HG02763 (cell line): ENCODE results near the gene ATP2A1.
"Not testable (repeated sequence)": the region's sequence is repeated elsewhere in the genome, so short reads cannot be mapped to it uniquely, and the experiment has no call there.

Source experiments
- ATAC-seq: cut with Tn5 transposase; IDR thresholded peaks from one replicate; pipeline ENCODE4 v1.9.1; 2021; ENCODE audit warnings: mild to moderate bottlenecking, moderate library complexity; ENCODE audit not compliant: unreplicated experiment

Gene ATP2A1

DNA sequence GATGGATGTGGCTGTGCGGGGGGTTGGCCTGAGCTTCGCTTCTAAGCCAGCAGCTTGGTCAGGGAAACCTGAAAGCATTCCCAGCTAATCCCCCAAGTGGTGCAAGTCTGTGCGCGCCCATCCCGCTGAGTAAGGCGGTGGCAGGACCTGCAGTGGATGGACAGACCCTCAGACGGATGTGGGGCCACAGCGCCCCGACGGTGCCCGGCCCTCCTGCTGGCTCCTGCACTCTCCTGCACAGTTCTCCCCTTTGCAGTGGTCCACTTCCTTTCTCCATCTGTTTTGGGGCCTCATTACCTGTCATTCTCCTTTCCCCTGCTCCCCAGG is 2.3 kb downstream of the ATP2A1 start:
- ATAC-seq, result no peak

DNA sequence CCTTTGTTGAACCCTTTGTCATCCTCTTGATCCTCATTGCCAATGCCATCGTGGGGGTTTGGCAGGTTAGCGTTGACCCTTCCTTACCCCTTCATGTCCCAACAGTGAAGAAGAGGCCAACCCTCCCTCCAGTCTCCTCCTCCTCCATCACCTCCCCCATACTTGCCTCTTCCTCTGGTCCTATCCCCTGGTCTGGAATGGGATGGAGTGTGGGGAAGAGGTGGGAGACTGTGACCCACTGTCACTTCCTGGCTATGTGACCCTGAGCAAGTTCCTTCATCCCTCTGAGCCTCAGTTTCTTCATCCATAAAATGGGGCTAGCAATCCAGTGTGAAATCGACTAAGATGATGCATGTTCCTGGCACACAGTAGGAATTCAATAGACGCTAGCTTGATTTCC is 2.7 kb downstream of the ATP2A1 start:
- ATAC-seq, result no peak

DNA sequence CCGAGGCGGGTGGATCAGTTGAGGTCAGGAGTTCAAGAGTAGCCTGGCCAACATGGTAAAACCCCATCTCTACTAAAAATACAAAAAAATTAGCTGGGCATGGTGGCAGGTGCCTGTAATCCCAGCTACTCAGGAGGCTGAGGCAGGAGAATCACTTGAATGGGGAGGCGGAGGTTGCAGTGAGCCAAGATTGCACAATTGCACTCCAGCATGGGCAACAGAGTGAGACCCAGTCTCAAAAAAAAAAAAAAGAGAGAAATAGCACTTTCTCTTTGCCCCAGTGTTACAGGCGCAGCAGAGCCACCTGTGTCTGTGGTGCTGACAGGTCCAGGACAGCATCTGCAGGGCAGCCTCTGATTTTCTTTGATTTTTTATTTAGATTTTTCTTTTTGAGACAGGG is 3.3 kb downstream of the ATP2A1 start:
- ATAC-seq, result not testable (repeated sequence)

DNA sequence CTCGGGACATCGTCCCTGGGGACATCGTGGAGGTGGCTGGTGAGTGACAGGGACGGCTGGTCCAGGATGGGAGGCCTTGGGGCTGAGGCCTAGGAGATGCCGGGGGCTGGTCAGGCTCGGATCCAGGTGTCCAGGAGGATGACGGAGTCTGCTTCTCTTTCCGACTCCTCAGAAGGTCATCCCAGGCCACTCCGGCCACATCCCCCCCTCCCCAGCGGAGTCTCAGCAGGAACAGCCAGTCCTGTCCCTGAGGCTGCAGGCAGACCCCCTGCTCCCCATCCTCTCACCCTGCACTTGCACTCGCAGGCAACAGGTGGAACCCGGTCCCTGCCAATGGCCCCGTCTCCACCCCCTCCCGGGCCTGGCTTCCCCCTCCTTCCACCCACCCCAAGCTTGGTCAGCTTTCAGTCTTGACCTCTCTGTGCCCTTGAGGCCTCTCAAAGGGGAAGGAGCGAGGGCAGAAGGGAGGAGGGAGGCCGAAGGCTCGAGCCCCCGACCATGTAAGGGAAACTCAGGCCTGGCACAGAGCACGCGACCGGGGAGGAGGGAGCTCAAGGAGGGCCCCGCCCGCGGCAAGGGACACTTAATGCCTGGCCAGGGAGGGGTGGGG is 4.4 kb downstream of the ATP2A1 start:
- ATAC-seq, result no peak

DNA sequence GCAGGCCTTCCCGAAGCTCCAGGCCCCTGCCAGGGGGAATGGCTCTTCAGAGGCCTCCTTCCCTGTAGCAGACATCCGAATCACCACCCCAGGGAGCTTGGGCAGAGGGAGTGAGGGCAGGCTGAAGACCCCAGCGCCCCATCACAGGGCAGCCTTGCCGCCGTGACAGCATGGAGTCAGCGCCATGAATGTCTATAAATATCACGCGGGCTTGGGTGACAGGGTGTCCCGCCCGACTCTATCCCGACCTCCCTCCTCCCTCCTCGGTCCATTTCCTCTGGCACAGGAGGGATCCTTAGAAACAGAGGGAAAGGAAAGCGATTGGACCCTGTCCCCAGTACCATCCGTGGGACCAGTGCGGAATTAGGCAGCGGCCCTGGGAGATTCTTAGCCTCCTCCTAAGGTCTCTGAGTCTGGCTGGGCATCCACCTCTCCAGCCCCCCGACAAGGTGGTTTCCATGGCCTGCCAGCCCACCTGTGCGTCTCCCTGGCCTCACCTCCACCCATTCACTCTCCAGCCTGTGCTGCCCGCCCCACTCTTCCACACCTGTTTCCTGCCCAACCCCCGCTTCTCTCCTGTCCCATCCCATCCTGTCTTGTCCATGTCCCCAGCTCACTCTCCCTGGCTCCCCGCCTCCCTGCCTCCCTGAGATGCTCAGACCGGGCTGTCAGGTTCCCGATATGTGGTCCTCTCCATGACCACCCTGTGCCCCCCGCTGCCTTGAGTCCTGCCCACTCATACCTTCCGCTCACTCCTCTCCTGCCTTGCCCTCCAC is 5.1 kb downstream of the ATP2A1 start:
- ATAC-seq, result no peak

DNA sequence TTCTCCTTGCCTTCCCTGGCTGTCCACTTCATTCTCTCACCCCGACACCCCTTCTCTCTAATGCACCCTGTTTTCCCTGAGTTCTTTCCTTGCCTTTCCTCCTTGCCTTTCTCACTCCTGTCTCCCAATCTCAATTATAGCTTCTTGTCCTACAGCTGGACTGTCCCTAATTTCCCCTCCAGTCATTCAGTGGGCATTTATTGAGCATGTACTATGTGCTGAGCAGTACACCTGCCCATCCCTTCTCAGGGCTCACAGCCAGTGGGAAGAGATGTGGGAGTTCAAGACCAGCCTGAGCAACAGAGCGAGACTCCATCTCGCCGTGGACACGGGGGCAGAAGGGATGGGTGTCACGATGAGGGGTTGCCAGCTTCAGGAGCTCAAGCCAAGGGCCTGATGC is 5.8 kb downstream of the ATP2A1 start:
- no peak for ATAC-seq

DNA sequence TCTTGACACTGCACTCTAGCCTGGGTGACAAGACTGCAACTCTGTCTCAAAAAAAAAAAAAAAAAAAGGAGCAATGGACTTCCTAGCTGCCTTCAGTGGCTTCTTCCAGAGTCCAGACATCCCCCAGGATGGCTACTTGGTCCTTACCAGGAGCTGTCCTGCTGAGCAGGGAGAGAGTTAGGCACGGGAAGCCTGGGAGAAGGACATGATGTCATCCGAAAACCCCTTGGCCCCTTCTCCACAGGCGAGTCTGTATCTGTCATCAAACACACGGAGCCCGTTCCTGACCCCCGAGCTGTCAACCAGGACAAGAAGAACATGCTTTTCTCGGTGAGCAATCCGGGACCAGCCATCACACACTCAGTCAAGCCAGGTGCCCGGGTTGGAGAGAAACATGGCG is 8.7 kb downstream of the ATP2A1 start:
- no peak for ATAC-seq

DNA sequence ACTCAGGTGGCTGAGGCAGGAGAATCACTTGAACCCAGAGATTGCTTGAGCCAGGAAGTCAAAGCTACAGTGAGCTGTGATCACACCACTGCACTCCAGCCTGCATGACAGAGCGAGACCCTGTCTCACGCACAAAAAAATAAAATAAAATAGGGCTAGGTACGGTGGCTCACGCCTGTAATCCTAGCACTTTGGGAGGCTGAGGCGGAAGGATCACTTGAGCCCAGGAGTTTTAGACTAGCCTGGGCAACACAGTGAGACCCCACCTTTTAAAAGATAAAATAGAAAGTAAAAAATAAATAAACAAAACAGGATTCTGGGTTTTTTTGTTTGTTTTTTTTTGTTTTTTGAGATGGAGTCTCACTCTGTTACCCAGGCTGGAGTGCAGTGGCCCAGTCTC is 12.1 kb downstream of the ATP2A1 start:
- ATAC-seq, result not testable (repeated sequence)

DNA sequence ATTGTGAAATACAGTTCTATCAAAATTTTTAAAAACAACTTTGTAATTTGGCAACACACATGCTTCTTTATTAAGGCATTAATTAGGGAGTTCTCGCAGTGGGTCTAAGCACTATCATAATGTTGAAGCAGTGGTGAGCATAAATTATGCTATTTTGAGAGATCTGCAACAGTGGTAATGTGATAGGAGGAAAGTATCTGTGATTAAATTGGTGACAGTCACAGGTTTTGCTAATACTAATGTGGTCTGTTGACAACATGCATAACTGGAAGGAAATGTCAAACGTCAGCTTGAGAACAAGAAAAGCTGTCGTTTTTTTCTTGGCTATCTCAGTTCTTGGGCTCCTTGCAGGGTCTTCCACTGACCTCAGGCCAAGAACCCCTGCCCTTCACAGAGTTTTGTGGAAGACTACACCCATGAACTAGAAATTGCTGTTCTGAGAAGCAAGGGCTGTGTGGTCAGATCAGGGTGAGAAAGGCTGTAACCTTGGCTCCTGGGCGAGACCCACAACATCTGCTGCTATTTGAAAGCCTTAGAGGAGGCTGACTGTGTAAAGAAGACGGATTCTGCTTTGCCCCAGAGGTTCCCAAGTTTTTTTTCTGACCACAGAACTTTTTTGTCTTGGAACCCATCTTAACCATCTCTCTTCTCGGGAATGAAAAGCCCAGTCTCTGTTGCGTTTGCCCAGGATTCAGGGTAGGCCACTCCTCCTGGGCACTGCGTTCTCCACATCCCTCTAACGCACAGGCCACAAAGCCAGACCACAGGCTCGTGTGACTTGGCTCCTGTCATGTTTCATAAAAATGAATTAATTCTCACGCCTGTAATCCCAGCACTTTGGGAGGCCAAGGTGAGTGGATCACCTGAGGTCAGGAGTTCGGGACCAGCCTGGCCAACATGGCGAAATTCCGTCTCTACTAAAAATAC is 13.9 kb downstream of the ATP2A1 start:
- no peak for ATAC-seq

DNA sequence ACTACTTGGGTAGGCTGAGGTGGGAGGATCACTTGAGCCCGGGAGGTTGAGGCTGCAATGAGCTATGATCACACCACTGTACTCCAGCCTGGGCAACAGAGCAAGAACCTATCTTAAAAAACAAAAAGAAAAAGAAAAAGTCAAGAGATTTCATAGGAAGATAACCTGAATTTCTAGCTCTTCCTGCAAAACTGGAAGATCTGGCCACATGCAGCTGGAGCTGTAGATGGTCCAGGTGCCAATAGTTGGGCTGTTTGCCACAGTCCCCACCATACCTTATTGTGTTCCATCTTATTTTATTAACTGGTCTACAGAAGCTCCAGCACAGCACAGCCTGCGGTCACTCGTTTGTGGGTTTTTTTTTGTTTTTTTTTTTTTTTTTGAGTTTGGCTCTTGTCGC is 15.0 kb downstream of the ATP2A1 start:
- ATAC-seq, result no peak

DNA sequence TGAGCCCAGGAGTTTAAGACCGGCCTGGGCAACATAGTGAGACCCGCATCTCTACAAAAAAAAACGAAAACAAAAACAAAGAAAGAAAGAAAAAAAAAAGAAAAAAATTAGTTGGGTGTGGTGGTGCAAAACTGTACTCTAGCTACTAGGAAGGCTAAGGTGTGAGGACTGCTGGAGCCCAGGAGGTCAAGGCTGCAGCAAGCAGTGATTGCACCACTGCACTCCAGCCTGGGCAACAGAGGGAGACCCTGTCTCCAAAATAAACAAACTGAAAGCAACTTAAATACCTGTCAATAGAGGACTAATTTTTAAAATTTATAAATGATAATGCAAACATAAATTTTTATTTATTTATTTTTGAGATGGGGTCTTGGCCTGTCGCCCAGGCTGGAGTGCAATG is 17.3 kb downstream of the ATP2A1 start:
- ATAC-seq, result no peak

DNA sequence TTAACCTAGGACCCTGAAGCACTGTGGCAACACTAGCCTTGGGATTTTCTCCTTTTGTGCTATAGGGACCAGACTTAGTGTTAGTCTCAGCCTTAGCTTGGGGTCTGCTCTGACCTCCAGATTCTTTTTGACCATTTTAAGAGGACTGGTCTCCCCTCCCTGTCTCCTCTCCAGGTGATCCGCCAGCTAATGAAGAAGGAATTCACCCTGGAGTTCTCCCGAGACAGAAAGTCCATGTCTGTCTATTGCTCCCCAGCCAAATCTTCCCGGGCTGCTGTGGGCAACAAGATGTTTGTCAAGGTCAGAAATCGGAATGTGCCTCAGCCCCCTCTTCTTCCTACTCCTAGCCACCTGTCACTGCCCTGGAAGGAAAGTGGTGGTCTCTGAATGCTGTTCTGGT is 19.5 kb downstream of the ATP2A1 start:
- ATAC-seq, result no peak

DNA sequence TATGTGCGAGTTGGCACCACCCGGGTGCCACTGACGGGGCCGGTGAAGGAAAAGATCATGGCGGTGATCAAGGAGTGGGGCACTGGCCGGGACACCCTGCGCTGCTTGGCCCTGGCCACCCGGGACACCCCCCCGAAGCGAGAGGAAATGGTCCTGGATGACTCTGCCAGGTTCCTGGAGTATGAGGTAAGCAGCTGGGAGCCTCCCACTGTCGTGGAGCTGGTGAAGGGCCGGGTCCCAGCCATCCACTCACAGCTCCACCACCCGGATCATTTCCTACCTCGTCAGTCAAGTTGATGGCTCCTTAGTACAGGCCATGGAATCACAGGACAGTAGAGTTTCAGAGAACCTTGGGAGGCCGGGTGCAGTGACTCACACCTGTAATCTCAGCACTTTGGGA is 20.0 kb downstream of the ATP2A1 start:
- no peak for ATAC-seq

DNA sequence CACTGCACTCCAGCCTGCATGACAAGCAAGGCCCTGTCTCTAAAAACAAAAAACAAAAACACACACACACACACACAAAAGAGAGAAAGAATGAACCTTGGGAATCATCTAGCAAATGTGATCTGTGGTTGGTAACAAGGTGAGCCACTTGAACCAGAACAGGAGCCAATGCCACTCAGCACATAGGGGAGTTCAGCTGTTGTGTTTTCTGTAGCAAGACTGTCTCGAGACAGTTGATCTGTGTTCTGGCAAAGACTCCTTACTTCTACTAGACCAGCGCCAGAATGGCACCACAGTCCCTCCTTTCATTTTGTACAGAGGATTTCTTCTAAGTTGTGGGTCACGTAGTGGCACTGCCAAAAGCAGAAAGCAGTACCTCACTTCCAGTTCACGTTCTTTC is 20.7 kb downstream of the ATP2A1 start:
- no peak for ATAC-seq

DNA sequence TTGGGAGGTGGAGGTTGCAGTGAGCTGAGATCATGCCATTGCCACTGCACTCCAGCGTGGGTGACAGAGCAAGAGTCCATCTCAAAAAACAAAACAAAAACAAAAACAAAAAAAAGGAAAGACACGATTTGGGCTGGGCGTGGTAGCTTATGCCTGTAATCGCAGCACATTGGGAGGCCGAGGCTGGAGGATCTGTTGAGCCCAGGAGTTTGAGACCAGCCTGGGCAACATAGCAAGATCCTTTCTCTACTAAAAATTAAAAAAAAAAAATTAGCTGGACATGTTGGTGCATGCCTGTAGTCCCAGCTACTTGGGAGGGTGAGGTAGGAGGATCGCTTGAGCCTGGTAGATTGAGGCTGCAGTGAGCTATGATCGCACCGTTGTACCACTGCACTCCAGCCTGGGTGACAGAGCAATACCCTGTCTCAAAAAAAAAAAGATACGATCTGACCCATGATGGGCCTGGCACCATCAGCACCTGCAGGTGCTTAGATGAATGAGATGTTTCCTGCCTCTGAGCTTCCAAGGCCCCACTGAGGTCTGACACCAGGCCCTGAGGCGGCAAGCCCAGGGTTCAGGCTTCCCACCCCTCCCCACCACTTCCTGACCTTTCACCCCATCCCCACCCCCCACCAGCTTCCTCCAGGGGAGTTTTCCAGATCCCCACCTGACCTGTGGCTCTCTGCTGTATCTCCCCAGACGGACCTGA is 21.7 kb downstream of the ATP2A1 start:
- ATAC-seq, result no peak

DNA sequence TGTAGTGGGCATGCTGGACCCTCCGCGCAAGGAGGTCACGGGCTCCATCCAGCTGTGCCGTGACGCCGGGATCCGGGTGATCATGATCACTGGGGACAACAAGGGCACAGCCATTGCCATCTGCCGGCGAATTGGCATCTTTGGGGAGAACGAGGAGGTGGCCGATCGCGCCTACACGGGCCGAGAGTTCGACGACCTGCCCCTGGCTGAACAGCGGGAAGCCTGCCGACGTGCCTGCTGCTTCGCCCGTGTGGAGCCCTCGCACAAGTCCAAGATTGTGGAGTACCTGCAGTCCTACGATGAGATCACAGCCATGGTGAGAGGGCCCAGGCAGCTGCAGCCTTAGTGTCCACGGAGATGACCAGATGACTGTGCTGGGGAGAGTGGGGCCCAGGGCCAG is 22.3 kb downstream of the ATP2A1 start:
- ATAC-seq, result no peak

DNA sequence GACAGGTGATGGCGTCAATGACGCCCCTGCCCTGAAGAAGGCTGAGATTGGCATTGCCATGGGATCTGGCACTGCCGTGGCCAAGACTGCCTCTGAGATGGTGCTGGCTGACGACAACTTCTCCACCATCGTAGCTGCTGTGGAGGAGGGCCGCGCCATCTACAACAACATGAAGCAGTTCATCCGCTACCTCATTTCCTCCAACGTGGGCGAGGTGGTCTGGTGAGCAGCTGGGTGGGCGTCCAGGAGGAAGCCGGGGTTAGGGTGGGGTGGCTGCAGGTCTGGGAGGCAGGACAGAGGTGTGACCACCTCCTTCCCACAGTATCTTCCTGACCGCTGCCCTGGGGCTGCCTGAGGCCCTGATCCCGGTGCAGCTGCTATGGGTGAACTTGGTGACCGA is 23.6 kb downstream of the ATP2A1 start:
- no peak for ATAC-seq

DNA sequence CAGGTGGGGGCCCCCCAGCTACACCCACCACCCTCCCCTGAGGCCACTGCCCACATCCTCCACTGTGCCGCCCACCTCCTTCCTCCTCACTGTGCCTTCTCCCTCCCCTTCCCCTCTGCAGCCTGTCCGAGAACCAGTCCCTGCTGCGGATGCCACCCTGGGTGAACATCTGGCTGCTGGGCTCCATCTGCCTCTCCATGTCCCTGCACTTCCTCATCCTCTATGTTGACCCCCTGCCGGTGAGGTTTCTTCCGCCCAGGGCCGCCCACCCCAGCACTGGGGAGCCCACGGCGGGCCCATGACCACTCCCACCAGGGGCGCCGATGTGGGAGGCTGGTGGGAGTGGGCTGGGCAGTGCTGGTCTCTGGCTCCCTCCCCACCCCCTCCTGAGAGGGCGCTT is 24.6 kb downstream of the ATP2A1 start:
- no peak for ATAC-seq

DNA sequence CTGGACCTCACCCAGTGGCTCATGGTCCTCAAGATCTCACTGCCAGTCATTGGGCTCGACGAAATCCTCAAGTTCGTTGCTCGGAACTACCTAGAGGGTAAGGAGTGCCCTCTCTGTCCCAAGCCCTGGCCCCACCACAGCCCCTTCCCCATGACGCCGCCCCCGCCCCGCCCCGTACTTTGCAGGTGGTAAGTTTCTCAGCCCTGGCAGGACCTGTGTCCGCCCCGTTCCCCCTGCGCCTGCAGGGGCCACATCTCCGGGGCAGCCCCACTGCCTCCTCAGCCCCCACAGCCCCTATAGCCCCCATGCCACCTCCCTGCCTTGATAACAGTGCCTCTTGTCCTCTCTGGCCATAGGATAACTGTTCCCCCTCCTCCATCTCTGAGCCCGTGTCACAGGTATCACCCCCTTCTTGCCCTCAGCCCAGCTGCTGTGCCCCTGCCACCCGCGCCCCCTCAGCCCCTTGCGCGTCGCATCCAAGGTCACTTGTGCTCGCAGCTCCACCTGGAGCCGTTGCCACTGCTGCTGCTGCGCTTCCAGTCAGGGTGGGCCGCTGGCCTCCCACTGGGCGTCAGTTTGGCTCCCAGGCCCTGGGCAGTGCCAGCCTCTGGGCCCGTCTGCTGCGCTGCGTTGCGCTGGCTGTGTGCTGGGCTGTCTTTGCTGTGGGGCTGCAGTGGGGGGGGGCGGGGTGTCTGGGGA is 25.2 kb downstream of the ATP2A1 start:
- ATAC-seq, result no peak

DNA sequence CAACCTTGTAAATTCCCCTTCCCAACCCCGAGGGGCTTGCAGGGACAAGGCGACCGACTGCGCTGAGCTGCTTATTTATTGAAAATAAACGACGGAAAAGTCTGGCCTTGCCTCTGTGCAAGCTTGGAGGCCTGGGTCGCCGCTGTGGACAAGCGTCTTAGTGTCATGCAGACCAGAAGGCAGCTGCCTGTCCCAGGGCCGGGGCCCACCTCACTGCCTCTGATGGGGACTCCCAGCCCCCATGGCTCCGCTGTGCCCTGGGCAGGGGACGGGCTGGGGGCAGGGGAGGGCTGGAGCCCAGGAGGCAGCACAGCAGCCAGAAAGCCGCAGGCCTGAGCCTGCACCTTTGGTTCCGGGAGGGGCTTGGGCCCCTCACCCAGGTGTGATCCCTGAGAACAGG is 26.1 kb downstream of the ATP2A1 start:
- no peak for ATAC-seq

DNA sequence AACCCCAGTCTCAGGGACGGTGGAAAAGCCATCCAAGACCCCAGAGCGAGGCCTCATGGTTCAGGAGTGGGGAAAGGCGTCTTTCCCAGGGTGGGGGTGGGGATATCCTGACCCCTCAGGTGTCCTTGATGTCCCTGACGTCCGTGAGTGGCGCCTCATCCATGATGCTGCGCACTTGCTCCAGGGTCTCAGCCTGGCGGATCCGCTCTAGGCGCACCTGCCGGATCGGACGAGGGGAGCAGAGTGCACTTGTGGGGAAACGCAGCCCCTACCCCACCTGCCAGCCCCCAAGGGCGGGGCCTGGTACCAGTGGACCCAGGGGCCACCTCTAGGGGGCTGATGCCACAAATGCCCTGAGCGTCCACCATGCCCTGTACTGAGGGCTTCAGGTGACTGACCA is 26.5 kb downstream of the ATP2A1 start:
- ATAC-seq, result no peak
